SJCRH30 (cell line): ENCODE results near the gene CD44. TPM values are rescaled to one million over a fixed set of nuclear protein-coding genes. Genes with fewer than 3 reads are reported as not detected.

ENCODE experiments used
- DNase-seq, 2 experiments: peaks; one replicate each; pipeline ENCODE4 v3.0.0-alpha.2; 2015 to 2020
- H3K27ac ChIP-seq: fragments of 250-450 bp; sonication (Bioruptor Pico); 2 replicates; pipeline ENCODE4 v1.5.1; 2020; ENCODE audit warnings: mild to moderate bottlenecking, moderate library complexity
- H3K27me3 ChIP-seq: fragments of 250-450 bp; sonication (Bioruptor Pico); 2 replicates; pipeline ENCODE4 v1.5.1; 2020; ENCODE audit warnings: mild to moderate bottlenecking, moderate library complexity
- H3K36me3 ChIP-seq: fragments of 250-450 bp; sonication (Bioruptor Pico); 2 replicates; pipeline ENCODE4 v1.5.1; 2020; ENCODE audit warnings: mild to moderate bottlenecking, moderate library complexity
- H3K4me1 ChIP-seq: fragments of 250-450 bp; sonication (Bioruptor Pico); 2 replicates; pipeline ENCODE4 v1.5.1; 2020; ENCODE audit warnings: mild to moderate bottlenecking, moderate library complexity
- H3K4me3 ChIP-seq: fragments of 250-450 bp; sonication (Bioruptor Pico); 2 replicates; pipeline ENCODE4 v1.5.1; 2020; ENCODE audit warnings: mild to moderate bottlenecking, moderate library complexity
- H3K9me3 ChIP-seq: fragments of 250-450 bp; sonication (Bioruptor Pico); replicated peaks from 2 replicates; pipeline ENCODE4 v1.5.1; 2020; ENCODE audit warnings: mild to moderate bottlenecking, moderate library complexity
- total RNA-seq: library from RNA; depleted of rRNA; stranded (reverse); fragments of >200 nt; shearing (Covaris generic); gene quantifications from 2 replicates; pipeline ENCODE4 v1.2.3, GENCODE V29; 2014

Gene CD44
- total RNA-seq, 1 experiment from 2014 or later = 0.04 TPM

- Histone ChIP-seq H3K36me3 (no peaks in the 10 kb centered on the region), H3K9me3 (no peaks in the 10 kb centered on the region), H3K27ac (no peak overlapping the region)
These were observed 43.5 kb downstream of the CD44 start for GRCh38 chr11:35182317-35182939.

GRCh38 chr11:35183326-35183925 is 44.5 kb downstream of the CD44 start:
- Histone ChIP-seq H3K36me3 (no peaks in the 10 kb centered on the region), H3K4me1 (no peaks in the 10 kb centered on the region), H3K9me3 (no peaks in the 10 kb centered on the region), H3K4me3 (no peak overlapping the region), H3K27ac (no peak overlapping the region), H3K27me3 (no peaks in the 10 kb centered on the region)
- DNase-seq = peak in 1 of 2 experiments; percentile 9

More at GRCh38 chr11:35182317-35182939, 43.5 kb downstream of the CD44 start:
- H3K4me3 ChIP-seq = no peak overlapping the region
- no peak for DNase-seq
- no peaks in the 10 kb centered on the region for H3K4me1 ChIP-seq
- no peaks in the 10 kb centered on the region for H3K27me3 ChIP-seq

- Histone ChIP-seq H3K27ac (no peak overlapping the region), H3K4me3 (no peak overlapping the region), H3K27me3 (no peaks in the 10 kb centered on the region), H3K36me3 (no peaks in the 10 kb centered on the region), H3K4me1 (no peaks in the 10 kb centered on the region), H3K9me3 (no peaks in the 10 kb centered on the region)
- no peak for DNase-seq
These were observed 46.7 kb downstream of the CD44 start for GRCh38 chr11:35185696-35186095.

- H3K27ac ChIP-seq = no peak overlapping the region
- H3K36me3 ChIP-seq = no peaks in the 10 kb centered on the region
- H3K4me1 ChIP-seq = no peaks in the 10 kb centered on the region
- H3K4me3 ChIP-seq = no peak overlapping the region
- H3K27me3 ChIP-seq = no peaks in the 10 kb centered on the region
- no peak for DNase-seq
- no peaks in the 10 kb centered on the region for H3K9me3 ChIP-seq
These were observed 49.0 kb downstream of the CD44 start for GRCh38 chr11:35187996-35188395.

- no peak for DNase-seq
- no peaks in the 10 kb centered on the region for H3K4me1 ChIP-seq
- H3K27ac ChIP-seq = no peak overlapping the region
- H3K9me3 ChIP-seq = no peaks in the 10 kb centered on the region
- H3K27me3 ChIP-seq = no peaks in the 10 kb centered on the region
- no peaks in the 10 kb centered on the region for H3K36me3 ChIP-seq
- no peak overlapping the region for H3K4me3 ChIP-seq
These were observed 51.9 kb downstream of the CD44 start for GRCh38 chr11:35190804-35191348.

- DNase-seq = no peak
- H3K4me1 ChIP-seq = no peaks in the 10 kb centered on the region
- no peak overlapping the region for H3K4me3 ChIP-seq
- no peaks in the 10 kb centered on the region for H3K36me3 ChIP-seq
- H3K27me3 ChIP-seq = no peaks in the 10 kb centered on the region
- no peaks in the 10 kb centered on the region for H3K9me3 ChIP-seq
- no peak overlapping the region for H3K27ac ChIP-seq
These were observed 53.4 kb downstream of the CD44 start for GRCh38 chr11:35192347-35192746.

GRCh38 chr11:35193767-35194166 is 54.8 kb downstream of the CD44 start:
- no peak overlapping the region for H3K27ac ChIP-seq
- no peaks in the 10 kb centered on the region for H3K4me1 ChIP-seq
- no peaks in the 10 kb centered on the region for H3K9me3 ChIP-seq
- no peak overlapping the region for H3K4me3 ChIP-seq
- no peaks in the 10 kb centered on the region for H3K36me3 ChIP-seq
- no peak for DNase-seq
- H3K27me3 ChIP-seq = no peaks in the 10 kb centered on the region; the same call in 1 of the 2 replicates

GRCh38 chr11:35197292-35197691 is 58.3 kb downstream of the CD44 start:
- H3K9me3 ChIP-seq = no peaks in the 10 kb centered on the region
- no peak for DNase-seq
- H3K4me1 ChIP-seq = no peaks in the 10 kb centered on the region
- H3K27ac ChIP-seq = no peak overlapping the region
- no peak overlapping the region for H3K4me3 ChIP-seq
- no peaks in the 10 kb centered on the region; the same call in 1 of the 2 replicates for H3K27me3 ChIP-seq
- H3K36me3 ChIP-seq = no peaks in the 10 kb centered on the region

GRCh38 chr11:35200811-35201341 is 61.9 kb downstream of the CD44 start:
- no peaks in the 10 kb centered on the region for H3K36me3 ChIP-seq
- no peak overlapping the region for H3K4me3 ChIP-seq

GRCh38 chr11:35204614-35205013 is 65.6 kb downstream of the CD44 start:
- H3K9me3 ChIP-seq = no peaks in the 10 kb centered on the region
- no peak overlapping the region for H3K27ac ChIP-seq
- H3K4me1 ChIP-seq = no peaks in the 10 kb centered on the region
- H3K4me3 ChIP-seq = no peak overlapping the region
- no peaks in the 10 kb centered on the region for H3K27me3 ChIP-seq
- no peak for DNase-seq
- no peaks in the 10 kb centered on the region for H3K36me3 ChIP-seq

More at GRCh38 chr11:35200811-35201341, 61.9 kb downstream of the CD44 start:
- H3K4me1 ChIP-seq = no peaks in the 10 kb centered on the region
- H3K9me3 ChIP-seq = no peaks in the 10 kb centered on the region
- no peak for DNase-seq
- H3K27me3 ChIP-seq = no peaks in the 10 kb centered on the region; the same call in 1 of the 2 replicates
- H3K27ac ChIP-seq = no peak overlapping the region

GRCh38 chr11:35206616-35207015 is 67.6 kb downstream of the CD44 start:
- H3K4me3 ChIP-seq = no peak overlapping the region
- no peaks in the 10 kb centered on the region for H3K36me3 ChIP-seq
- no peak overlapping the region for H3K27ac ChIP-seq

GRCh38 chr11:35207471-35208403 is 68.8 kb downstream of the CD44 start:
- Histone ChIP-seq H3K9me3 (no peaks in the 10 kb centered on the region), H3K27ac (no peak overlapping the region), H3K4me1 (no peaks in the 10 kb centered on the region), H3K4me3 (no peak overlapping the region), H3K27me3 (no peaks in the 10 kb centered on the region), H3K36me3 (no peaks in the 10 kb centered on the region)
- DNase-seq = no peak

More at GRCh38 chr11:35206616-35207015, 67.6 kb downstream of the CD44 start:
- Histone ChIP-seq H3K9me3 (no peaks in the 10 kb centered on the region), H3K27me3 (no peaks in the 10 kb centered on the region), H3K4me1 (no peaks in the 10 kb centered on the region)
- no peak for DNase-seq

- Histone ChIP-seq H3K4me3 (no peak overlapping the region), H3K27ac (no peak overlapping the region), H3K36me3 (no peaks in the 10 kb centered on the region), H3K4me1 (no peaks in the 10 kb centered on the region), H3K27me3 (no peaks in the 10 kb centered on the region), H3K9me3 (no peaks in the 10 kb centered on the region)
- DNase-seq = no peak
These were observed 69.8 kb downstream of the CD44 start for GRCh38 chr11:35208795-35209194.

GRCh38 chr11:35210876-35211546 is 72.0 kb downstream of the CD44 start:
- no peaks in the 10 kb centered on the region for H3K4me1 ChIP-seq
- no peaks in the 10 kb centered on the region for H3K9me3 ChIP-seq
- H3K27me3 ChIP-seq = no peaks in the 10 kb centered on the region
- no peak for DNase-seq
- H3K27ac ChIP-seq = no peak overlapping the region
- H3K4me3 ChIP-seq = no peak overlapping the region
- no peaks in the 10 kb centered on the region for H3K36me3 ChIP-seq
